ENCODE results near the gene KCMF1. TPM values are rescaled to one million over a fixed set of nuclear protein-coding genes. Genes with fewer than 3 reads are reported as not detected.

The KCMF1 gene
- total and polyA plus RNA-seq, 12 donors, result 9.7 to 74.2 (median 45.4) TPM

GRCh38 chr2:85104228-85104627 lies 133.3 kb downstream of the KCMF1 start:
- Histone ChIP-seq H3K27me3 (no peaks in the 10 kb centered on the region), H3K36me3 (replicated peaks in 1 of 2) (no peaks in the 10 kb centered on the region), H3K4me1 (replicated peaks in 1 of 2) (no peaks in the 10 kb centered on the region), H3K27ac (no peak overlapping the region), H3K9me3 (replicated peaks in 1 of 3) (no peaks in the 10 kb centered on the region), H3K4me3 (no peak overlapping the region)
- no peak for DNase-seq
- WGBS, 4 donors, result 73 to 86% (median 81%) methylated on average over 1 of the region's 1 CpG
- intact Hi-C loops (cut with DNase I), result no loop called here
- TF ChIP-seq CTCF (IDR thresholded peaks at IDR 0.05) (no peak), POLR2A (IDR thresholded peaks at IDR 0.05) (no peak)

GRCh38 chr2:85106489-85107180 lies 135.7 kb downstream of the KCMF1 start:
- WGBS, 4 donors, result 58 to 72% (median 68%) methylated on average over 8 of the region's 8 CpGs
- Histone ChIP-seq H3K4me3 (no peak overlapping the region), H3K27me3 (no peaks in the 10 kb centered on the region), H3K4me1 (replicated peaks in 1 of 2) (no peaks in the 10 kb centered on the region), H3K27ac (no peak overlapping the region), H3K36me3 (replicated peaks in 1 of 2) (no peaks in the 10 kb centered on the region), H3K9me3 (replicated peaks in 1 of 3) (no peaks in the 10 kb centered on the region)
- no peak for TF ChIP-seq POLR2A (IDR thresholded peaks at IDR 0.05)
- TF ChIP-seq CTCF (IDR thresholded peaks at IDR 0.05), result no peak
- no peak for DNase-seq
- intact Hi-C loops (cut with DNase I), result no loop called here

Small RNA genes lying within 50 kb of the gene (small RNA-seq; reads per million reads assigned to genes)
- 0 reads per million in 2 donors for gene AC078974.1

Other genes starting within 250 kb of the KCMF1 start
- 1 to 10 TPM in 2 of 9 donors, under 1 TPM in 6, not detected in 1; 0.28 to 2.4 (median 0.65) TPM for gene TRABD2A, start 90.1 kb upstream of the KCMF1 start, total RNA-seq
- gene TRABD2A, start 90.1 kb upstream of the KCMF1 start, polyA plus RNA-seq, result 1 to 10 TPM in 2 of 3 donors, under 1 TPM in 1; 0.29 to 1.4 (median 1.0) TPM
- 1,000 to 10,000 TPM in 5 of 9 donors, 100 to 1,000 TPM in 4; 473 to 2,004 (median 1,315) TPM for gene TMSB10, start 65.5 kb upstream of the KCMF1 start, total RNA-seq
- 1,000 to 10,000 TPM in 2 of 3 donors, 100 to 1,000 TPM in 1; 700 to 1,968 (median 1,951) TPM for gene TMSB10, start 65.5 kb upstream of the KCMF1 start, polyA plus RNA-seq
- 1 to 10 TPM in 8 of 9 donors, under 1 TPM in 1; 0.36 to 6.3 (median 2.9) TPM for gene TCF7L1, start 162.2 kb downstream of the KCMF1 start, total RNA-seq
- gene TCF7L1, start 162.2 kb downstream of the KCMF1 start, polyA plus RNA-seq, result 1 to 10 TPM; 2.1 to 8.9 (median 6.1) TPM

All from adrenal gland (tissue), 12 donors.